Activated CD8-positive, alpha-beta T cell treated with anti-CD3 and anti-CD28 coated beads for 36 hours (primary cell): Measurements from ENCODE around the gene MAP1A. TPM values are rescaled to one million over a fixed set of nuclear protein-coding genes. Genes with fewer than 3 reads are reported as not detected.

Source experiments
- ATAC-seq: fragments of 200-7000 bp; cut with Tn5 transposase; one replicate; pipeline ENCODE4 v1.10.0; 2021; ENCODE audit warnings: mild to moderate bottlenecking, moderate library complexity
- CTCF ChIA-PET: fragments of 350-600 bp; sonication (Branson Sonifier 250); formaldehyde crosslinking; loops from one replicate; lab custom pipeline; 2021; ENCODE audit warnings: antibody characterized with exemption; lab: Charles Lee
- POLR2A ChIA-PET: fragments of 350-600 bp; sonication (Branson Sonifier 250); formaldehyde crosslinking; loops from one replicate; lab custom pipeline; 2021; ENCODE audit warnings: antibody characterized with exemption; lab: Charles Lee
- DNase-seq: peaks from one replicate; pipeline ENCODE4 v3.0.0-alpha.2; 2020
- H3K27ac Mint-ChIP-seq: one replicate; pipeline ENCODE4 v1.8.0; 2021; ENCODE audit warnings: mild to moderate bottlenecking, mixed read lengths
- H3K27me3 Mint-ChIP-seq: one replicate; pipeline ENCODE4 v1.8.0; 2021; ENCODE audit warnings: mixed read lengths
- H3K36me3 Mint-ChIP-seq: one replicate; pipeline ENCODE4 v1.8.0; 2021; ENCODE audit warnings: low read depth, mixed read lengths
- H3K4me1 Mint-ChIP-seq: one replicate; pipeline ENCODE4 v1.8.0; 2021; ENCODE audit warnings: low read depth, mixed read lengths
- H3K4me3 Mint-ChIP-seq: one replicate; pipeline ENCODE4 v1.8.0; 2021; ENCODE audit warnings: mild to moderate bottlenecking, moderate library complexity, mixed read lengths
- H3K9me3 Mint-ChIP-seq: one replicate; pipeline ENCODE4 v1.8.0; 2021; ENCODE audit warnings: mixed read lengths
- intact Hi-C: fragments of 100-400 bp; cut with micrococcal nuclease; formaldehyde crosslinking; loops from one replicate; pipeline ENCODE4 v1.10.0; 2022
- total RNA-seq, 2 experiments: library from RNA; stranded (reverse); gene quantifications; one replicate each; pipeline ENCODE4 v1.2.3, GENCODE V29; 2021
- TF ChIP-seq, protein P1 (sequence below): fragments of 200-600 bp; IDR thresholded peaks from one replicate; pipeline ENCODE4 v1.8.0; 2022; ENCODE audit warnings: antibody characterized with exemption, mild to moderate bottlenecking

The MAP1A gene
- total RNA-seq, 2 experiments from 2014 or later, result 0.78 to 0.86 TPM

GRCh38 chr15:43509660-43510199 is 7.7 kb upstream of the MAP1A start:
- intact Hi-C loops, result no loop called here
- ATAC-seq, result no peak
- POLR2A ChIA-PET, result interaction anchor here (1.0 to 2.2 kb wide), 5 partner anchors 8 to 1015 kb away, joined by 3 to 15 read pairs (median 4); partner anchors contain the start of gene TP53BP1

DNA sequence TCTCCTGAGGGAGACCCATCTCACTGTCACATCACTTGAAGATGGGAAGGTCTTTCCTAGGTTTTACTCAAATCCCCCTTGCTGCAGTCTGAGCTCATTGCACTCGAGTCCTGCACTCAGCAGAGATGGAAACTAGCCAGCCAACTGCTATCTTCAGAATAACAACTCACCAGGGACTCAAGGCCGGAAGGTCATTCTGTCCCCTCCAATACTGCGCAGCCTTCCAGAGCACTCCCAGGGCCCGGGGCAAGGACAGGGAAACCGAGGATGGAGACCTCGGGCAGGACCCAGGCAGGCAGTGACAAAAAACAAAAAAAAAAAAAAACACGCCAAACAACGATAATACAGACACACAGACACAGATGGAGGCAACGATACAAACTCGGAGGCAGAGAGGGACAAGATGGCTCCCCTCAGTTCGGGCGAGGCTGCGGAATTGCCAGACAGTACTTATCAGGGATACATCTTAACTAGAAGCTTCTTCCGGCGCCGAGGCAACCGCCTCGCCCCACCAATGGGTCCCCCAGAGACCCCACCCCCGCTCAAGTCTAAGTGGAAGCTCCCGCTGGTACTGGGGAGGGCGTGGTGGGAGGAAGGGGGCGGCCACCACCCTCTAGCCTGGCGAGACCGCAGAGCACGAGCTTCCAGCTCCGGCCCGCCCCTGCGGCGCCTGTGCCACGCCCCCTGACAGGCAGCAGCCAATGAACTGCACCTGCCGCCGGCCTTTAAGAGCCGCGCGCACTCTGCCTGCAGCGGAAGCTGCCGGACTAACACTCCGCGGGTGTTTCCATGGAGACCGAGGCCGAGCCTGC is 7.0 kb upstream of the MAP1A start:
- Mint-ChIP-seq H3K36me3 (no peaks in the 10 kb centered on the region), H3K4me1 (peaks cover 27% of the 10 kb centered on the region), H3K27ac (peak overlapping the region; percentile 89), H3K9me3 (no peaks in the 10 kb centered on the region), H3K4me3 (peak overlapping the region; percentile 90), H3K27me3 (peaks cover 4% of the 10 kb centered on the region)
- ChIA-PET CTCF (interaction anchor here (1.1 to 6.5 kb wide), 9 partner anchors 9 to 134 kb away, joined by 3 to 66 read pairs (median 5); partner anchors contain the start of gene TP53BP1), POLR2A (interaction anchor here (0.7 to 2.2 kb wide), 6 partner anchors 9 to 1016 kb away, joined by 3 to 15 read pairs (median 4); partner anchors contain the start of genes TP53BP1, TUBGCP4 and ZSCAN29)
- ATAC-seq (peak; percentile 94), DNase-seq (peak; percentile 97)
- intact Hi-C loops, result no loop called here
- TF ChIP-seq, protein P1, sequence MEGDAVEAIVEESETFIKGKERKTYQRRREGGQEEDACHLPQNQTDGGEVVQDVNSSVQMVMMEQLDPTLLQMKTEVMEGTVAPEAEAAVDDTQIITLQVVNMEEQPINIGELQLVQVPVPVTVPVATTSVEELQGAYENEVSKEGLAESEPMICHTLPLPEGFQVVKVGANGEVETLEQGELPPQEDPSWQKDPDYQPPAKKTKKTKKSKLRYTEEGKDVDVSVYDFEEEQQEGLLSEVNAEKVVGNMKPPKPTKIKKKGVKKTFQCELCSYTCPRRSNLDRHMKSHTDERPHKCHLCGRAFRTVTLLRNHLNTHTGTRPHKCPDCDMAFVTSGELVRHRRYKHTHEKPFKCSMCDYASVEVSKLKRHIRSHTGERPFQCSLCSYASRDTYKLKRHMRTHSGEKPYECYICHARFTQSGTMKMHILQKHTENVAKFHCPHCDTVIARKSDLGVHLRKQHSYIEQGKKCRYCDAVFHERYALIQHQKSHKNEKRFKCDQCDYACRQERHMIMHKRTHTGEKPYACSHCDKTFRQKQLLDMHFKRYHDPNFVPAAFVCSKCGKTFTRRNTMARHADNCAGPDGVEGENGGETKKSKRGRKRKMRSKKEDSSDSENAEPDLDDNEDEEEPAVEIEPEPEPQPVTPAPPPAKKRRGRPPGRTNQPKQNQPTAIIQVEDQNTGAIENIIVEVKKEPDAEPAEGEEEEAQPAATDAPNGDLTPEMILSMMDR, result peak; percentile 34

More at GRCh38 chr15:43509660-43510199, 7.7 kb upstream of the MAP1A start:
- Mint-ChIP-seq H3K4me3 (peak overlapping the region; percentile 90), H3K4me1 (peaks cover 27% of the 10 kb centered on the region), H3K9me3 (no peaks in the 10 kb centered on the region), H3K27me3 (peaks cover 4% of the 10 kb centered on the region), H3K27ac (peak overlapping the region; percentile 89), H3K36me3 (no peaks in the 10 kb centered on the region)
- CTCF ChIA-PET, result interaction anchor here (1.3 to 6.5 kb wide), 6 partner anchors 8 to 134 kb away, joined by 4 to 66 read pairs (median 5); no protein-coding TSS in a partner anchor
- DNase-seq, result no peak
- TF ChIP-seq, protein P1, result no peak

- Mint-ChIP-seq H3K4me1 (peaks cover 29% of the 10 kb centered on the region), H3K36me3 (no peaks in the 10 kb centered on the region), H3K27me3 (peaks cover 6% of the 10 kb centered on the region), H3K4me3 (peak overlapping the region; percentile 90), H3K9me3 (no peaks in the 10 kb centered on the region), H3K27ac (no peak overlapping the region)
- ChIA-PET POLR2A (interaction anchor here (0.7 to 2.2 kb wide), 5 partner anchors 10 to 238 kb away, joined by 3 to 15 read pairs (median 4); partner anchors contain the start of genes TP53BP1, TUBGCP4 and ZSCAN29), CTCF (interaction anchor here (0.7 to 6.5 kb wide), 13 partner anchors 9 to 139 kb away, joined by 3 to 66 read pairs (median 4); partner anchors contain the start of gene TP53BP1)
- TF ChIP-seq, protein P1, result no peak
- DNase-seq (peak; percentile 27), ATAC-seq (no peak)
- intact Hi-C loops, result no loop called here
Observed at GRCh38 chr15:43511012-43511885, 6.2 kb upstream of the MAP1A start.

- ATAC-seq, result no peak
- ChIA-PET CTCF (interaction anchor here (0.7 to 6.5 kb wide), 10 partner anchors 10 to 73 kb away, joined by 3 to 66 read pairs (median 8); partner anchors contain the start of gene TP53BP1), POLR2A (no interaction called here)
- H3K9me3 Mint-ChIP-seq, result no peaks in the 10 kb centered on the region
- TF ChIP-seq, protein P1, result no peak
- intact Hi-C loops, result no loop called here
- H3K36me3 Mint-ChIP-seq, result no peaks in the 10 kb centered on the region
- H3K27me3 Mint-ChIP-seq, result peaks cover 15% of the 10 kb centered on the region
- H3K4me3 Mint-ChIP-seq, result no peak overlapping the region
- H3K27ac Mint-ChIP-seq, result no peak overlapping the region
- no peak for DNase-seq
- H3K4me1 Mint-ChIP-seq, result peaks cover 47% of the 10 kb centered on the region
Observed at GRCh38 chr15:43513550-43513949, 3.9 kb upstream of the MAP1A start.
